Transverse colon (tissue), 3 donors: Measurements from ENCODE around the gene SDHC.

Source experiments
- EP300 ChIP-seq: sonication (generic); formaldehyde crosslinking; IDR thresholded peaks from one replicate; pipeline ENCODE4 v1.6.1; 2017; ENCODE audit warnings: antibody characterized with exemption, low read depth
- TF ChIP-seq, protein P1 (sequence below), 5 experiments: fragments of 200-600 bp in 3 of 5; fragments of 450-650 bp in 2 of 5; sonication (generic) in 3 of 5; IDR thresholded peaks; 1 replicate in 2 of 5; 2 replicates in 3 of 5; pipeline ENCODE4 v1.5.1; 2016 to 2017; ENCODE audit warnings: antibody characterized with exemption in 5 of 5, inconsistent platforms in 3 of 5, mild to moderate bottlenecking in 2 of 5, moderate library complexity in 1 of 5

DNA sequence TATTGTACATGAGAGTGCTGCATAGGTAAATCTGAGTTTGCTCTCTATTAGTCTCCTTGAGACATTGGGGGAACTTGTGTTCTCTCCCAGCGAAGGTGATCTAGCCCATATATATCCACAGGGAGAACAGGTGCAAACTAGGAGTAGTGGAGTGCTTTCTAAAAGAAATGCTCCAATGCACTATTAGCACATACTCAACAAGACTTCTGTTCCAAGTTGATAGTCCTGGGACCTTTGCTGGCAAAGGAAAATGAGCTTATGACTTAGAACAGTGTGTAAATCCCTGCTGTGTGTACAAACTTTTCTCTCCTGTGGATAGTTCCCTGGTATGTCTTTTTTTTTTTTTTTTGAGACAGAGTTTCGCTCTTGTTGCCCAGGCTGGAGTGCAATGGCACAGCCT, 28.0 kb downstream of the SDHC start:
- TF ChIP-seq, protein P1, sequence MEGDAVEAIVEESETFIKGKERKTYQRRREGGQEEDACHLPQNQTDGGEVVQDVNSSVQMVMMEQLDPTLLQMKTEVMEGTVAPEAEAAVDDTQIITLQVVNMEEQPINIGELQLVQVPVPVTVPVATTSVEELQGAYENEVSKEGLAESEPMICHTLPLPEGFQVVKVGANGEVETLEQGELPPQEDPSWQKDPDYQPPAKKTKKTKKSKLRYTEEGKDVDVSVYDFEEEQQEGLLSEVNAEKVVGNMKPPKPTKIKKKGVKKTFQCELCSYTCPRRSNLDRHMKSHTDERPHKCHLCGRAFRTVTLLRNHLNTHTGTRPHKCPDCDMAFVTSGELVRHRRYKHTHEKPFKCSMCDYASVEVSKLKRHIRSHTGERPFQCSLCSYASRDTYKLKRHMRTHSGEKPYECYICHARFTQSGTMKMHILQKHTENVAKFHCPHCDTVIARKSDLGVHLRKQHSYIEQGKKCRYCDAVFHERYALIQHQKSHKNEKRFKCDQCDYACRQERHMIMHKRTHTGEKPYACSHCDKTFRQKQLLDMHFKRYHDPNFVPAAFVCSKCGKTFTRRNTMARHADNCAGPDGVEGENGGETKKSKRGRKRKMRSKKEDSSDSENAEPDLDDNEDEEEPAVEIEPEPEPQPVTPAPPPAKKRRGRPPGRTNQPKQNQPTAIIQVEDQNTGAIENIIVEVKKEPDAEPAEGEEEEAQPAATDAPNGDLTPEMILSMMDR (IDR thresholded peaks at IDR 0.05) = no peak
- TF ChIP-seq EP300 = no peak
